ENCODE measurements around the gene SRSF7.

DNA sequence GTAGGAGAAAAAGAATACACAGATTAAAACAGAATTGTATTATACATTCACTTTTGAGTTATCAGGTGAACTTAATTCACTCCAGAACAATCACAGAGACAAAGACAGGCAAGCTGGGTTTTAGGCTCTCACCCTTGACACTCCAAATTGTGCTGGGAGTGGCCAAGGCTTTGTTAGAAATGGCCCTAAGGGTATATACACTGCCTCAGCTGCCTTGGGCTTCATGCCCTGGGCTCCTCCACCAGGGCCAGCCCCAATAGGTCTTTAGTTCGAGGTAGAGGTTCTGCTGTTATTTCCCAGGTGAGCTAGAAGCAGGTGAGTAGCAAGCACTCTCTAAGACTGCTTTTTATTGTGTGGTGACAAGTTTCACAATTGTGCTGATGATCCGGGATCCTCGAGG, 46.8 kb upstream of the SRSF7 start:
- TF ChIP-seq SIN3B (IDR thresholded peaks at IDR 0.05; ENCODE audit: low read depth) = no peak
- TF ChIP-seq, protein P1, sequence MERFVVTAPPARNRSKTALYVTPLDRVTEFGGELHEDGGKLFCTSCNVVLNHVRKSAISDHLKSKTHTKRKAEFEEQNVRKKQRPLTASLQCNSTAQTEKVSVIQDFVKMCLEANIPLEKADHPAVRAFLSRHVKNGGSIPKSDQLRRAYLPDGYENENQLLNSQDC (CRISPR knock-in tag; IDR thresholded peaks at IDR 0.05) = no peak
- no peak for TF ChIP-seq HNRNPK (IDR thresholded peaks at IDR 0.05; ENCODE audit: low read depth, low read length, poor library complexity, severe bottlenecking)
- TF ChIP-seq EWSR1 (IDR thresholded peaks at IDR 0.05; ENCODE audit: borderline replicate concordance, low read depth, partially characterized antibody) = no peak
- TF ChIP-seq POLR2B (IDR thresholded peaks at IDR 0.05; ENCODE audit: low read depth, partially characterized antibody) = no peak
- no peak for TF ChIP-seq ELF1 (tag; IDR thresholded peaks at IDR 0.05)
- TF ChIP-seq, protein P2, sequence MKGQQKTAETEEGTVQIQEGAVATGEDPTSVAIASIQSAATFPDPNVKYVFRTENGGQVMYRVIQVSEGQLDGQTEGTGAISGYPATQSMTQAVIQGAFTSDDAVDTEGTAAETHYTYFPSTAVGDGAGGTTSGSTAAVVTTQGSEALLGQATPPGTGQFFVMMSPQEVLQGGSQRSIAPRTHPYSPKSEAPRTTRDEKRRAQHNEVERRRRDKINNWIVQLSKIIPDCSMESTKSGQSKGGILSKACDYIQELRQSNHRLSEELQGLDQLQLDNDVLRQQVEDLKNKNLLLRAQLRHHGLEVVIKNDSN (CRISPR knock-in tag; IDR thresholded peaks at IDR 0.05) = no peak
- no peak for TF ChIP-seq EP300 (IDR thresholded peaks at IDR 0.05; ENCODE audit: low read length)
- TF ChIP-seq ZNF134 (CRISPR knock-in tag; conservative IDR thresholded peaks at IDR 0.05) = no peak
- no peak for TF ChIP-seq NFIC (IDR thresholded peaks at IDR 0.05)
- TF ChIP-seq MAFK (IDR thresholded peaks at IDR 0.05; ENCODE audit: low read length) = no peak
- no peak for TF ChIP-seq PPARD (CRISPR knock-in tag; IDR thresholded peaks at IDR 0.05)
- TF ChIP-seq TBP (optimal IDR thresholded peaks at IDR 0.05; ENCODE audit: low read depth, low read length) = no peak
- no peak for TF ChIP-seq POLR2AphosphoS5 (IDR thresholded peaks at IDR 0.05; ENCODE audit: control insufficient read depth, insufficient read depth, low read depth, low read length)

Data from K562 (cell line).